Neuronal stem cell (in vitro differentiated cells): ENCODE data around the gene PIP5K1C.

Experiments
- DNase-seq: peaks from one replicate; pipeline ENCODE4 v3.0.0-alpha.2; 2013; ENCODE audit warnings: low spot score
- H2AFZ ChIP-seq: one replicate; pipeline ENCODE4 v1.6.1; 2013; ENCODE audit warnings: mild to moderate bottlenecking, low read length, inconsistent platforms
- H2AK5ac ChIP-seq: 2 replicates; pipeline ENCODE4 v1.6.1; 2013; ENCODE audit warnings: low read depth, mild to moderate bottlenecking, inconsistent platforms, low read length, moderate library complexity, mixed read lengths
- H2BK120ac ChIP-seq: 2 replicates; pipeline ENCODE4 v1.6.1; 2013; ENCODE audit warnings: low read depth, mild to moderate bottlenecking, inconsistent platforms, low read length, moderate library complexity, mixed read lengths
- H2BK12ac ChIP-seq: one replicate; pipeline ENCODE4 v1.6.1; 2013; ENCODE audit warnings: low read length, inconsistent platforms
- H2BK15ac ChIP-seq: 2 replicates; pipeline ENCODE4 v1.6.1; 2013; ENCODE audit warnings: mild to moderate bottlenecking, low read length, inconsistent platforms, mixed read lengths
- H2BK5ac ChIP-seq: one replicate; pipeline ENCODE4 v1.6.1; 2013; ENCODE audit warnings: inconsistent platforms, mild to moderate bottlenecking, low read length, moderate library complexity
- H3K14ac ChIP-seq: one replicate; pipeline ENCODE4 v1.6.1; 2013; ENCODE audit warnings: low read length, inconsistent platforms
- H3K18ac ChIP-seq: 2 replicates; pipeline ENCODE4 v1.6.1; 2013; ENCODE audit warnings: low read length, inconsistent platforms
- H3K23ac ChIP-seq: 2 replicates; pipeline ENCODE4 v1.6.1; 2013; ENCODE audit warnings: low read depth, mild to moderate bottlenecking, mixed read lengths, low read length, inconsistent platforms; ENCODE audit not compliant: poor library complexity
- H3K27ac ChIP-seq: replicated peaks from 3 replicates; pipeline ENCODE4 v1.5.1; 2013; ENCODE audit warnings: low read length, inconsistent platforms
- H3K27me3 ChIP-seq, 3 experiments: 2 replicates each; pipeline ENCODE4 v1.6.1; 2013; ENCODE audit warnings: low read length in 3 of 3, mild to moderate bottlenecking in 2 of 3, inconsistent platforms in 1 of 3, low read depth in 1 of 3, mixed read lengths in 1 of 3, moderate library complexity in 1 of 3; ENCODE audit not compliant: control insufficient read depth in 3 of 3, insufficient read depth in 3 of 3
- H3K36me3 ChIP-seq, 2 donors: replicated peaks in 1 of 2; 2 replicates each; pipeline ENCODE4 v1.6.1; 2013; ENCODE audit warnings: low read length in 2 of 2; ENCODE audit not compliant: control insufficient read depth in 2 of 2, insufficient read depth in 2 of 2
- H3K4ac ChIP-seq: 2 replicates; pipeline ENCODE4 v1.6.1; 2013; ENCODE audit warnings: inconsistent platforms, mild to moderate bottlenecking, low read length, moderate library complexity
- H3K4me1 ChIP-seq, 2 donors: 1 replicate in 1 of 2; 2 replicates in 1 of 2; pipeline ENCODE4 v1.6.1; 2013; ENCODE audit warnings: low read length in 2 of 2, low read depth in 1 of 2; ENCODE audit not compliant: control insufficient read depth in 2 of 2, insufficient read depth in 1 of 2
- H3K4me2 ChIP-seq: one replicate; pipeline ENCODE4 v1.6.1; 2013; ENCODE audit warnings: mild to moderate bottlenecking, low read length, inconsistent platforms; ENCODE audit not compliant: insufficient read depth, poor library complexity, severe bottlenecking
- H3K4me3 ChIP-seq, 2 donors: 2 replicates each; pipeline ENCODE4 v1.5.1; 2013; ENCODE audit warnings: low read length in 2 of 2, mild to moderate bottlenecking in 2 of 2, inconsistent platforms in 1 of 2, moderate library complexity in 1 of 2
- H3K79me1 ChIP-seq: one replicate; pipeline ENCODE4 v1.6.1; 2013; ENCODE audit warnings: low read depth, mild to moderate bottlenecking, inconsistent platforms, low read length, moderate library complexity
- H3K9ac ChIP-seq: one replicate; pipeline ENCODE4 v1.6.1; 2013; ENCODE audit warnings: mild to moderate bottlenecking, low read depth, low read length, inconsistent platforms; ENCODE audit not compliant: poor library complexity
- H3K9me3 ChIP-seq, 2 donors: replicated peaks in 1 of 2; 2 replicates each; pipeline versions ENCODE3 to v1.6.1; 2013; ENCODE audit warnings: low read length in 2 of 2, mild to moderate bottlenecking in 2 of 2, inconsistent platforms in 1 of 2, low read depth in 1 of 2, mixed read lengths in 1 of 2, moderate library complexity in 1 of 2; ENCODE audit not compliant: control insufficient read depth in 2 of 2, insufficient read depth in 1 of 2
- H4K8ac ChIP-seq: one replicate; pipeline ENCODE4 v1.6.1; 2013; ENCODE audit warnings: low read depth, mild to moderate bottlenecking, inconsistent platforms, low read length, moderate library complexity
- H4K91ac ChIP-seq: one replicate; pipeline ENCODE4 v1.6.1; 2013; ENCODE audit warnings: low read length, low read depth, mild to moderate bottlenecking, inconsistent platforms; ENCODE audit not compliant: poor library complexity
- WGBS, 2 donors: extraction: QIAGEN DNeasy Blood & Tissue Kit; methylation state at CpG; one replicate each; pipeline ENCODE4 v1.1.7; 2013; ENCODE audit warnings: missing lambda C conversion rate in 2 of 2, mixed read lengths in 1 of 2; ENCODE audit not compliant: insufficient read length in 2 of 2, insufficient replicate concordance in 1 of 2; ENCODE audit errors: extremely low coverage in 2 of 2; 5-methylcytosine and 5-hydroxymethylcytosine counted together

PIP5K1C gene

GRCh38 chr19:3645067-3645396, 55.2 kb downstream of the PIP5K1C start:
- Histone ChIP-seq H3K23ac (no peak overlapping the region), H3K4ac (no peak overlapping the region), H3K4me2 (no peak overlapping the region), H3K9me3 (no peaks in the 10 kb centered on the region), H4K8ac (no peak overlapping the region), H3K27me3 (no peaks in the 10 kb centered on the region), H2BK120ac (no peak overlapping the region), H2BK5ac (no peak overlapping the region), H3K27ac (no peak overlapping the region), H3K4me1 (no peaks in the 10 kb centered on the region), H3K18ac (no peak overlapping the region), H3K9ac (no peak overlapping the region), H3K4me3 (no peak overlapping the region), H3K36me3 (peaks cover 13 to 35% of the 10 kb centered on the region in 2 donors), H2BK12ac (no peak overlapping the region), H4K91ac (no peak overlapping the region), H2AK5ac (no peak overlapping the region), H3K79me1 (peaks cover 3% of the 10 kb centered on the region), H3K14ac (no peak overlapping the region), H2BK15ac (no peak overlapping the region), H2AFZ (no peak overlapping the region)
- no CpG with 5 or more reads among the region's 11 CpGs for WGBS, 2 donors
- no peak for DNase-seq

GRCh38 chr19:3644351-3645066, 55.8 kb downstream of the PIP5K1C start:
- WGBS, 2 donors: no CpG with 5 or more reads among the region's 19 CpGs
- Histone ChIP-seq H3K14ac (no peak overlapping the region), H3K18ac (no peak overlapping the region), H4K91ac (no peak overlapping the region), H3K4me2 (no peak overlapping the region), H2BK12ac (no peak overlapping the region), H3K36me3 (peaks cover 16 to 40% of the 10 kb centered on the region in 2 donors), H2AK5ac (no peak overlapping the region), H3K27ac (no peak overlapping the region), H4K8ac (no peak overlapping the region), H2BK15ac (no peak overlapping the region), H3K9ac (no peak overlapping the region), H3K23ac (no peak overlapping the region), H3K27me3 (no peaks in the 10 kb centered on the region), H3K4me3 (no peak overlapping the region), H3K4ac (no peak overlapping the region), H3K4me1 (no peaks in the 10 kb centered on the region), H3K79me1 (peaks cover 2% of the 10 kb centered on the region), H2BK5ac (no peak overlapping the region), H2AFZ (no peak overlapping the region), H2BK120ac (no peak overlapping the region), H3K9me3 (no peaks in the 10 kb centered on the region)
- DNase-seq: no peak

GRCh38 chr19:3643674-3644313, 56.5 kb downstream of the PIP5K1C start:
- peaks cover 17 to 46% of the 10 kb centered on the region in 2 donors for H3K36me3 ChIP-seq
- no peak overlapping the region for H3K9ac ChIP-seq
- H4K8ac ChIP-seq: peak overlapping the region; percentile 65
- H3K14ac ChIP-seq: no peak overlapping the region
- no peaks in the 10 kb centered on the region for H3K4me1 ChIP-seq
- peak overlapping the region; percentile 65 for H3K23ac ChIP-seq
- H2BK120ac ChIP-seq: no peak overlapping the region
- no peak overlapping the region for H3K4me3 ChIP-seq
- WGBS, 2 donors: no CpG with 5 or more reads among the region's 28 CpGs
- no peak overlapping the region for H3K27ac ChIP-seq
- H3K18ac ChIP-seq: no peak overlapping the region
- no peak overlapping the region for H2AFZ ChIP-seq
- no peak overlapping the region for H2AK5ac ChIP-seq
- H3K27me3 ChIP-seq: no peaks in the 10 kb centered on the region
- H3K9me3 ChIP-seq: no peaks in the 10 kb centered on the region
- no peak overlapping the region for H2BK15ac ChIP-seq
- H4K91ac ChIP-seq: no peak overlapping the region
- DNase-seq: no peak
- H2BK12ac ChIP-seq: no peak overlapping the region
- no peak overlapping the region for H2BK5ac ChIP-seq
- no peak overlapping the region for H3K4me2 ChIP-seq
- peaks cover 2% of the 10 kb centered on the region for H3K79me1 ChIP-seq
- H3K4ac ChIP-seq: no peak overlapping the region

GRCh38 chr19:3642987-3643673, 57.1 kb downstream of the PIP5K1C start:
- H2AFZ ChIP-seq: no peak overlapping the region
- no peak overlapping the region for H2AK5ac ChIP-seq
- peak overlapping the region; percentile 84 for H2BK12ac ChIP-seq
- peaks cover 2% of the 10 kb centered on the region for H3K79me1 ChIP-seq
- no peak for DNase-seq
- no peak overlapping the region for H2BK120ac ChIP-seq
- no peak overlapping the region for H4K8ac ChIP-seq
- H3K4me1 ChIP-seq: no peaks in the 10 kb centered on the region
- no peak overlapping the region for H3K4me2 ChIP-seq
- H3K23ac ChIP-seq: peak overlapping the region; percentile 6
- no peak overlapping the region for H3K4ac ChIP-seq
- H3K9me3 ChIP-seq: no peaks in the 10 kb centered on the region
- no peak overlapping the region for H3K4me3 ChIP-seq
- peak overlapping the region; percentile 17 for H3K14ac ChIP-seq
- peak overlapping the region; percentile 77 for H3K9ac ChIP-seq
- H3K18ac ChIP-seq: no peak overlapping the region
- H2BK5ac ChIP-seq: no peak overlapping the region
- no peak overlapping the region for H2BK15ac ChIP-seq
- no peak overlapping the region for H3K27ac ChIP-seq
- H3K36me3 ChIP-seq: peaks cover 19 to 51% of the 10 kb centered on the region in 2 donors
- whole genome bisulfite sequencing, 2 donors: no CpG with 5 or more reads among the region's 36 CpGs
- no peaks in the 10 kb centered on the region for H3K27me3 ChIP-seq
- no peak overlapping the region for H4K91ac ChIP-seq
